Colonic mucosa (tissue), 4 donors: ENCODE results near the gene POMC. TPM values are rescaled to one million over a fixed set of nuclear protein-coding genes. Genes with fewer than 3 reads are reported as not detected.
"Not testable (repeated sequence)": the region's sequence is repeated elsewhere in the genome, so short reads cannot be mapped to it uniquely, and the experiment has no call there.

ENCODE experiments used
- DNase-seq: peaks from one replicate; pipeline ENCODE4 v3.0.0-alpha.2; 2020
- H3K27ac ChIP-seq: fragments of 200-600 bp; one replicate; pipeline ENCODE4 v1.8.0; 2021
- H3K27me3 ChIP-seq: fragments of 200-600 bp; one replicate; pipeline ENCODE4 v1.8.0; 2021
- H3K36me3 ChIP-seq: fragments of 200-600 bp; one replicate; pipeline ENCODE4 v1.8.0; 2021
- H3K4me1 ChIP-seq: fragments of 200-600 bp; one replicate; pipeline ENCODE4 v1.8.0; 2021; ENCODE audit warnings: mild to moderate bottlenecking
- H3K4me3 ChIP-seq: fragments of 200-600 bp; one replicate; pipeline ENCODE4 v1.8.0; 2021
- H3K9ac ChIP-seq, 2 donors: one replicate each; pipeline ENCODE4 v1.7.0; 2013; ENCODE audit warnings: control low read depth in 2 of 2, low read depth in 2 of 2, low read length in 2 of 2
- H3K9me3 ChIP-seq: fragments of 200-600 bp; one replicate; pipeline ENCODE4 v1.8.0; 2021
- intact Hi-C: fragments of 100-400 bp; cut with DNase I; formaldehyde crosslinking; loops from one replicate; pipeline ENCODE4 v1.14.1; 2022
- total RNA-seq, 2 donors: library from RNA; stranded (reverse); fragmentation: NEBNext Ultra II Directional in 1 of 2; extraction: Animal tissue kit (Norgen Biotek cat#: 25700) in 1 of 2; gene quantifications; one replicate each; pipeline ENCODE4 v1.2.1, GENCODE V29; 2021
- TF ChIP-seq, protein P1 (sequence below): fragments of 200-600 bp; IDR thresholded peaks from one replicate; pipeline ENCODE4 v1.8.0; 2022; ENCODE audit warnings: antibody characterized with exemption, mild to moderate bottlenecking
- donor health status: healthy.
- donor health status: DM: no; HTN: no; CAD: no.
- donor health status: DM: no; HTN: no; CAD: no.

Gene POMC
- total RNA-seq, 2 donors from 2014 or later: 0.53 to 1.8 TPM

DNA sequence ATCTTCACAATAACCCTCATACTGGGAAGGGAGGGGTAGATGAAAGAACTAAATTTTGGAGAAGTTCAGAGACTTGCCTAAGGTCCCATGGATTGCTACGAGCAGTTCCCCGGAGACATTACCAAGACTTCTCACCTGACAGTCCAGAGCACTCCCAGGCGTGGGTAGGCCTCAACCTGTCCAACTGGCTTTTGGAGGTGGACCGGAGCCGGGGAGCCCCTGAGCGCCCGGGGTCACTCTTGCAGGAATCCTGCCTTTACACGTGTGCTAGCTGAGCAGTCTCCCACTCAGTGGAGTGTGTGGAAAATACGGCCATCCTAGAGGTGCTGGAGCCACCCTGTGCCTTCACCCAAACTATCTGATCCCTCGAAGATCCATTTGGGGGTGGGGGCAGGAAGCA is 8.0 kb downstream of the POMC start:
- Histone ChIP-seq H3K9ac (no peak overlapping the region), H3K27me3 (peaks cover 4% of the 10 kb centered on the region), H3K4me1 (no peaks in the 10 kb centered on the region), H3K36me3 (no peaks in the 10 kb centered on the region), H3K9me3 (no peaks in the 10 kb centered on the region), H3K27ac (no peak overlapping the region), H3K4me3 (no peak overlapping the region)
- DNase-seq: no peak
- intact Hi-C loops: no loop called here
- TF ChIP-seq, protein P1, sequence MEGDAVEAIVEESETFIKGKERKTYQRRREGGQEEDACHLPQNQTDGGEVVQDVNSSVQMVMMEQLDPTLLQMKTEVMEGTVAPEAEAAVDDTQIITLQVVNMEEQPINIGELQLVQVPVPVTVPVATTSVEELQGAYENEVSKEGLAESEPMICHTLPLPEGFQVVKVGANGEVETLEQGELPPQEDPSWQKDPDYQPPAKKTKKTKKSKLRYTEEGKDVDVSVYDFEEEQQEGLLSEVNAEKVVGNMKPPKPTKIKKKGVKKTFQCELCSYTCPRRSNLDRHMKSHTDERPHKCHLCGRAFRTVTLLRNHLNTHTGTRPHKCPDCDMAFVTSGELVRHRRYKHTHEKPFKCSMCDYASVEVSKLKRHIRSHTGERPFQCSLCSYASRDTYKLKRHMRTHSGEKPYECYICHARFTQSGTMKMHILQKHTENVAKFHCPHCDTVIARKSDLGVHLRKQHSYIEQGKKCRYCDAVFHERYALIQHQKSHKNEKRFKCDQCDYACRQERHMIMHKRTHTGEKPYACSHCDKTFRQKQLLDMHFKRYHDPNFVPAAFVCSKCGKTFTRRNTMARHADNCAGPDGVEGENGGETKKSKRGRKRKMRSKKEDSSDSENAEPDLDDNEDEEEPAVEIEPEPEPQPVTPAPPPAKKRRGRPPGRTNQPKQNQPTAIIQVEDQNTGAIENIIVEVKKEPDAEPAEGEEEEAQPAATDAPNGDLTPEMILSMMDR: no peak

DNA sequence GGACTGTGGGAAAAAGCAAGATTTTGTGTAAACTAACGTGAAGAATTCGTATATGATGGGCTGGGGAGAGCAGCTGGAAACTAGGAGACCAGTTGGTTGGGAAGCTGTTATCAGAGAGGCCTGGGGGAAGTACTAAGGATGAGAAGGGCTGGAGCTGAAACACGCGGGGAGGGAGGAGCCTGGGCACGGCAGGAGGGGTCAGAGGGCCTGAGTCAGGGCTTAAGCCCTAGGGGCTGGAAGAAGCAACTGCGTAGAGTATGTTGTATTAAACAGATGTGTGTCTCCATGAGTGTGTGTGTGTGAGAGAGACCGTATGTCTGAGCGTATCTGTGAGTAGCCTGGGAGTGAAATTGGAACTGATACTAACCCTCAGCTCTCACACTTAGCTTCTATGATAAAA is 8.4 kb downstream of the POMC start:
- TF ChIP-seq, protein P1: no peak
- Histone ChIP-seq H3K4me3 (no peak overlapping the region), H3K27me3 (peaks cover 4% of the 10 kb centered on the region), H3K36me3 (no peaks in the 10 kb centered on the region), H3K9ac (no peak overlapping the region), H3K9me3 (no peaks in the 10 kb centered on the region), H3K4me1 (no peaks in the 10 kb centered on the region), H3K27ac (no peak overlapping the region)
- intact Hi-C loops: no loop called here
- no peak for DNase-seq

DNA sequence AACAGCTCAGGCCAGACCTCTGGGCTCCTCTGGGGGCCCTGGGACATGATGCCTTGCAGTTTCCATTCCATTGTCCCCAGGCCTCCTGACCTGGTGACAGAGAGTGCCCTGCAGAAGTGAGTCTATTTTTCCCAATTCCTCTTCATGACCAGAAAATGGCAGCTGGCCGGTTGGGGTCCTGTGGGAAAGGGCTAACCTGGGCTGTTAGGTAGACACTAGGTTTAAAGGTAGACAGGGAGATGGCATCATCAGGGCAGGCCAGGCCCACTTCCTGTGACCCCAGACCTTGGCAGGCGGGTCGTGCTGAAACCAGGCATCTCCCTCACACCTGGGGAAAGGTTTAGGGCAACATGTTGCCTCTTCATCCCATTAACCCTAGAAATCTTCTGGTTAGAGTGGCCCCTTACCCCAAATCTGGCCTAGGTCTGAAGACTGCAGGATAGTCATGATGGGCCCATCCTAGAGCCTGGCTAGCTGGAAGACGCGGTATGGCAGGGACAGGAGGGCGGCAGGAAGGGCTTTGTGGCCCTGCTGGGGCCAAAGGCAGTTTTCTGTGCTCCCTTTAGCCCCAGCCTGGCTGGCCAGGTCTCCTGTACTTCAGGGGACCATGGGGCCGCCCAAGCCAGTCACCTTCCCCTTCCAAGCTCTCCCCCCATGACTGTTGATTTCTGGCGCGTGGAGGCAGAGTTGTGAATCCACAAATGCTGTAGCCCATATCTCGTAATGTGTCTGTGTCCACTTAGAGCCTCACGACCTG is 10.1 kb downstream of the POMC start:
- H3K36me3 ChIP-seq: no peaks in the 10 kb centered on the region
- no peak overlapping the region for H3K27ac ChIP-seq
- no peaks in the 10 kb centered on the region for H3K27me3 ChIP-seq
- no peak overlapping the region for H3K9ac ChIP-seq
- H3K4me1 ChIP-seq: no peaks in the 10 kb centered on the region
- no peak overlapping the region for H3K4me3 ChIP-seq
- DNase-seq: no peak
- TF ChIP-seq, protein P1: no peak
- intact Hi-C loops: no loop called here
- no peaks in the 10 kb centered on the region for H3K9me3 ChIP-seq

DNA sequence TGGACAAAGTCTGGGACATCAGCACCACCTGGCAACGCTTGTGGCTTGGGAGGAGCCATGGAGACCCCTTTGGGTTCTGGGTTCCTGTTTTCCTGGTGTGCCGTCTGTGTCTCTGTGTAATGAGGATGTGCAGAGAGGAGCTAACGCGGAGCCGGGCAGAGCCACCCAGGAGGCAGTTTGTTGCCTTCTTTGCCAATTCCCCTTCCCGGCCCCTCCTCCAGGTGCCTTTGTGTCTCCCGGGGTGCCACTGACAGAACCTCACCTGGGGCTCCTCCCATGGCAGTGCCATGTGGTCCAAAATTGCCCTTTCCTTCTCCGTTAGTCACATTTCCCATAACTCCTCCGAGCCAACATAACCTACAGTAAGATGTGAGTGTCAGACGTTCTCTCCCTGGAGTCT is 13.0 kb downstream of the POMC start:
- no peaks in the 10 kb centered on the region for H3K27me3 ChIP-seq
- H3K27ac ChIP-seq: no peak overlapping the region
- TF ChIP-seq, protein P1: no peak
- intact Hi-C loops: no loop called here
- H3K4me1 ChIP-seq: no peaks in the 10 kb centered on the region
- no peaks in the 10 kb centered on the region for H3K9me3 ChIP-seq
- no peak overlapping the region for H3K9ac ChIP-seq
- H3K4me3 ChIP-seq: no peak overlapping the region
- H3K36me3 ChIP-seq: no peaks in the 10 kb centered on the region
- DNase-seq: no peak

DNA sequence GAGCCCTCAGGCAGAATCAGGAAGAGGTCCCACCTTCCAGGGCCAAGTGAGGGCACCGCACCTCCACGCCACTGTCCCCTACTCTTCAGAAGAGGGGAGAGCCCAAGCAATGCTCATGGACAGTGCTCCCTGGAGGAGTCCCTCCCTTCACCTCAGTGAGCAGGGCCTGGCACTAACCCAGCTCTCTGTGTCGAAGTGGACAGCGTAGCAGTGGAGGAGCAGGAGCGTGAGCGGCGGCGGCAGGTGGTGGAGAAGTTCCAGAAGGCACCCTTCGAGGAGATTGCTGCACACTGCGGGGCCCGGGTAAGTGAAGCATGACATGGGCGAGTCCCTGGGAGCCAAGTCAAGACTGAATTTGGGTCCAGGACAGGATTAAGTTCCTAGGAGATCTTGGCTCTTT is 16.7 kb downstream of the POMC start:
- intact Hi-C loops: no loop called here
- Histone ChIP-seq H3K4me3 (no peak overlapping the region), H3K27me3 (no peaks in the 10 kb centered on the region), H3K9me3 (no peaks in the 10 kb centered on the region), H3K9ac (no peak overlapping the region), H3K4me1 (no peaks in the 10 kb centered on the region), H3K27ac (no peak overlapping the region), H3K36me3 (no peaks in the 10 kb centered on the region)
- TF ChIP-seq, protein P1: no peak
- DNase-seq: no peak

DNA sequence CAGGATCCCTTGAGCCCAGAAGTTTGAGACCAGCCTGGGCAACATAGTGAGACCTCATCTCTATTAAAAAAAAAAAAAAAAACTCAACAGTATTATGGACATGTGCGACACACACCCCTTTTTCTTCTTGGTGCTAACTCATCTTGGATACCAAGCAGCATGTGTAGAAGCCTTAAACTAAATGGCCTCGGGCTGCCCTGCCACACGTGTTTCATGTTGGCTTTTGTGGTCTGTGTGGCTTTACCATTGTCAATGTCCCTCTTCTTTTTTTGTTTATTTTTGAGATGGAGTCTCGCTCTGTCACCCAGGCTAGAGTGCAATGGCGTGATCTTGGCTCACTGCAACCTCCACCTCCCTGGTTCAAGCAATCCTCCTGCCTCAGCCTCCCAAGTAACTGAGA is 17.4 kb downstream of the POMC start:
- H3K9me3 ChIP-seq, H3K27me3 ChIP-seq, H3K4me1 ChIP-seq, H3K9ac ChIP-seq, H3K36me3 ChIP-seq, H3K27ac ChIP-seq, DNase-seq, intact Hi-C loops, H3K4me3 ChIP-seq: not testable (repeated sequence)
